GM23338 (cell line): ENCODE data around the gene RPS6KA5. TPM values are rescaled to one million over a fixed set of nuclear protein-coding genes. Genes with fewer than 3 reads are reported as not detected.

Experiments used
- ATAC-seq: fragments of 200-7000 bp; cut with Tn5 transposase; 3 replicates; pipeline ENCODE4 v1.9.1; 2020
- DNase-seq: peaks from one replicate; pipeline ENCODE4 v3.0.0-alpha.2; 2015; ENCODE audit warnings: low spot score
- H2AFZ ChIP-seq: fragments of 200-600 bp; sonication (generic); 2 replicates; pipeline ENCODE4 v1.8.0; 2016; ENCODE audit warnings: antibody characterized with exemption, mild to moderate bottlenecking, moderate library complexity
- H3F3A ChIP-seq: fragments of 200-600 bp; sonication (generic); replicated peaks from 2 replicates; pipeline ENCODE4 v1.8.0; 2017; ENCODE audit warnings: antibody characterized with exemption, mixed run types, low read depth
- H3K27ac ChIP-seq: fragments of 200-600 bp; sonication (generic); 2 replicates; pipeline ENCODE4 v1.6.1; 2016; ENCODE audit warnings: low read depth
- H3K27me3 ChIP-seq: fragments of 200-600 bp; sonication (generic); 2 replicates; pipeline ENCODE4 v1.8.0; 2016; ENCODE audit warnings: mild to moderate bottlenecking, mixed run types, moderate library complexity; ENCODE audit not compliant: insufficient read depth
- H3K36me3 ChIP-seq: fragments of 200-600 bp; sonication (generic); 2 replicates; pipeline ENCODE4 v1.8.0; 2016; ENCODE audit warnings: mild to moderate bottlenecking; ENCODE audit not compliant: insufficient read depth
- H3K4me1 ChIP-seq: fragments of 200-600 bp; sonication (generic); 2 replicates; pipeline ENCODE4 v1.8.0; 2016; ENCODE audit warnings: mild to moderate bottlenecking, moderate library complexity; ENCODE audit not compliant: insufficient read depth
- H3K4me2 ChIP-seq: fragments of 200-600 bp; sonication (generic); 2 replicates; pipeline ENCODE4 v1.7.1; 2017; ENCODE audit warnings: mixed run types
- H3K4me3 ChIP-seq: fragments of 200-600 bp; sonication (generic); 2 replicates; pipeline ENCODE4 v1.6.1; 2016; ENCODE audit warnings: mixed run types
- H3K79me2 ChIP-seq: fragments of 200-600 bp; sonication (generic); replicated peaks from 2 replicates; pipeline ENCODE4 v1.8.0; 2017; ENCODE audit warnings: mild to moderate bottlenecking; ENCODE audit not compliant: insufficient read depth
- H3K9me2 ChIP-seq: fragments of 200-600 bp; sonication (generic); 2 replicates; pipeline ENCODE4 v1.8.0; 2017; ENCODE audit not compliant: insufficient read depth
- H4K20me1 ChIP-seq: fragments of 200-600 bp; sonication (generic); replicated peaks from 2 replicates; pipeline ENCODE4 v1.8.0; 2017; ENCODE audit warnings: mild to moderate bottlenecking; ENCODE audit not compliant: insufficient read depth
- H3K27ac Mint-ChIP-seq: 2 replicates; pipeline ENCODE4 v1.8.0; 2020; ENCODE audit warnings: inconsistent platforms, mild to moderate bottlenecking, moderate library complexity, mixed read lengths
- H3K27me3 Mint-ChIP-seq: 3 replicates; pipeline ENCODE4 v1.8.0; 2022; ENCODE audit warnings: low read depth, mild to moderate bottlenecking, moderate library complexity, mixed read lengths, inconsistent platforms; ENCODE audit not compliant: insufficient read depth, poor library complexity
- H3K36me3 Mint-ChIP-seq: 3 replicates; pipeline ENCODE4 v1.8.0; 2021; ENCODE audit warnings: low read depth, mild to moderate bottlenecking, inconsistent platforms, moderate library complexity, mixed read lengths
- H3K4me1 Mint-ChIP-seq: 3 replicates; pipeline ENCODE4 v1.8.0; 2020; ENCODE audit warnings: mild to moderate bottlenecking, inconsistent platforms, mixed read lengths
- H3K4me3 Mint-ChIP-seq: 3 replicates; pipeline ENCODE4 v1.8.0; 2021; ENCODE audit warnings: moderate library complexity, mild to moderate bottlenecking, inconsistent platforms, mixed read lengths
- H3K9me3 Mint-ChIP-seq: 3 replicates; pipeline ENCODE4 v1.8.0; 2020; ENCODE audit warnings: moderate library complexity, mild to moderate bottlenecking, inconsistent platforms, mixed read lengths
- CREB1 ChIP-seq: fragments of 250-450 bp; sonication (Bioruptor Pico); IDR thresholded peaks from 2 replicates; pipeline ENCODE4 v1.5.0; 2020; ENCODE audit warnings: low read depth, mild to moderate bottlenecking, moderate library complexity
- CTCF ChIP-seq, 2 experiments: fragments of 200-600 bp in 1 of 2; sonication (generic) in 1 of 2; conservative IDR thresholded peaks; 2 replicates each; pipeline versions ENCODE4 v1.5.1 to v1.6.1; 2016 to 2017; ENCODE audit warnings: antibody characterized with exemption in 2 of 2, low read depth in 2 of 2, mild to moderate bottlenecking in 2 of 2, moderate library complexity in 1 of 2
- EZH2 ChIP-seq: fragments of 200-600 bp; sonication (generic); IDR thresholded peaks from one replicate; pipeline ENCODE4 v1.8.0; 2017; ENCODE audit warnings: antibody characterized with exemption, mild to moderate bottlenecking, low read depth; ENCODE audit not compliant: unreplicated experiment
- EZH2phosphoT487 ChIP-seq: fragments of 200-600 bp; sonication (generic); IDR thresholded peaks from one replicate; pipeline ENCODE4 v1.8.1; 2018; ENCODE audit warnings: antibody characterized with exemption; ENCODE audit not compliant: unreplicated experiment
- NANOG ChIP-seq: IDR thresholded peaks from 2 replicates; pipeline ENCODE4 v1.6.1; 2016; ENCODE audit warnings: antibody characterized with exemption, borderline replicate concordance
- POLR2AphosphoS5 ChIP-seq: IDR thresholded peaks from 2 replicates; pipeline ENCODE4 v1.6.1; 2016; ENCODE audit warnings: antibody characterized with exemption, low read depth
- STAT1 ChIP-seq: IDR thresholded peaks from one replicate; pipeline ENCODE4 v1.6.1; 2016; ENCODE audit warnings: antibody characterized with exemption; ENCODE audit not compliant: unreplicated experiment
- ZNF114 ChIP-seq: fragments of 250-450 bp; sonication (Bioruptor Pico); IDR thresholded peaks from 2 replicates; pipeline ENCODE4 v1.5.0; 2020; ENCODE audit warnings: mild to moderate bottlenecking, moderate library complexity
- ZNF462 ChIP-seq: fragments of 250-450 bp; sonication (Bioruptor Pico); IDR thresholded peaks from 2 replicates; pipeline ENCODE4 v1.5.0; 2020; ENCODE audit warnings: mild to moderate bottlenecking, moderate library complexity
- polyA plus RNA-seq: library from polyadenylated mRNA; unstranded; fragments of >200 nt; fragmentation: Nextera tagmentation; extraction: Ambion mirVana; gene quantifications from 2 replicates; pipeline ENCODE4 v1.2.1, GENCODE V29; 2016
- total RNA-seq: library from RNA; depleted of rRNA; stranded (reverse); fragments of >200 nt; shearing (Covaris generic); gene quantifications from 2 replicates; pipeline ENCODE4 v1.2.3, GENCODE V29; 2014

RPS6KA5 gene
- total and polyA plus RNA-seq, 2 experiments from 2014 or later = 2.1 to 2.4 TPM

GRCh38 chr14:90818715-90819114, 241.7 kb downstream of the RPS6KA5 start:
- H3K4me3 Mint-ChIP-seq = no peak overlapping the region
- H3F3A ChIP-seq = no peaks in the 10 kb centered on the region
- DNase-seq = no peak
- no peaks in the 10 kb centered on the region for H3K36me3 ChIP-seq
- no peaks in the 10 kb centered on the region; the same call in 1 of the 2 replicates for H4K20me1 ChIP-seq
- no peak overlapping the region for H3K27ac ChIP-seq
- peaks cover 22% of the 10 kb centered on the region for H3K9me3 Mint-ChIP-seq
- H3K79me2 ChIP-seq = no peaks in the 10 kb centered on the region; the same call in 1 of the 2 replicates
- no peak overlapping the region for H3K4me2 ChIP-seq
- peaks cover 14% of the 10 kb centered on the region for H3K27me3 ChIP-seq
- H2AFZ ChIP-seq = no peak overlapping the region
- H3K9me2 ChIP-seq = no peaks in the 10 kb centered on the region
- no peak overlapping the region for H3K4me3 ChIP-seq
- H3K27ac Mint-ChIP-seq = no peak overlapping the region
- TF ChIP-seq EZH2phosphoT487 (no peak), ZNF114 (no peak), EZH2 (no peak)
- ATAC-seq = no peak
- H3K36me3 Mint-ChIP-seq = peaks cover 14% of the 10 kb centered on the region
- H3K4me1 Mint-ChIP-seq = peaks cover 8% of the 10 kb centered on the region
- H3K4me1 ChIP-seq = peaks cover 13% of the 10 kb centered on the region
- H3K27me3 Mint-ChIP-seq = peaks cover 17% of the 10 kb centered on the region

GRCh38 chr14:90816681-90817436, 243.6 kb downstream of the RPS6KA5 start:
- Mint-ChIP-seq H3K27me3 (peaks cover 17% of the 10 kb centered on the region), H3K4me3 (peak overlapping the region; percentile 60), H3K9me3 (peaks cover 3% of the 10 kb centered on the region), H3K36me3 (peaks cover 2% of the 10 kb centered on the region; the same call in 1 of the 3 replicates), H3K27ac (no peak overlapping the region), H3K4me1 (peaks cover 8% of the 10 kb centered on the region)
- Histone ChIP-seq H3K4me1 (peaks cover 13% of the 10 kb centered on the region), H3K9me2 (no peaks in the 10 kb centered on the region), H3K79me2 (peaks cover 3% of the 10 kb centered on the region), H3K27ac (no peak overlapping the region), H4K20me1 (no peaks in the 10 kb centered on the region; the same call in 1 of the 2 replicates), H3K4me2 (peak overlapping the region; percentile 75), H3F3A (no peaks in the 10 kb centered on the region), H3K36me3 (no peaks in the 10 kb centered on the region), H3K4me3 (peak overlapping the region; percentile 53), H2AFZ (peak overlapping the region; percentile 93), H3K27me3 (peaks cover 14% of the 10 kb centered on the region)
- ATAC-seq (peak; percentile 69), DNase-seq (no peak)
- TF ChIP-seq POLR2AphosphoS5 (no peak), ZNF114 (no peak), STAT1 (no peak), NANOG (no peak), ZNF462 (CRISPR knock-in tag) (no peak), CREB1 (no peak), CTCF (conservative IDR thresholded peaks at IDR 0.05; ENCODE audit: low read depth in 2 of 2) (no peak), EZH2 (no peak), EZH2phosphoT487 (no peak)
